ENCODE data around the gene CMTM8. TPM values are rescaled to one million over a fixed set of nuclear protein-coding genes. Genes with fewer than 3 reads are reported as not detected.

Gene CMTM8
- total RNA-seq, 1 experiment from 2014 or later, result 28.5 TPM

- intact Hi-C loops (cut with micrococcal nuclease; ENCODE audit: unreplicated experiment), result loop anchor here (2.0 to 5.0 kb wide), 2 partner anchors 52 to 101 kb away; no protein-coding TSS in a partner anchor
- POLR2A ChIA-PET, result no interaction called here
Measured at GRCh38 chr3:32398531-32398930, 160.1 kb downstream of the CMTM8 start.

GRCh38 chr3:32399030-32399620 lies 160.6 kb downstream of the CMTM8 start:
- Mint-ChIP-seq H3K27me3 (ENCODE audit: insufficient read depth, unreplicated experiment) (no peaks in the 10 kb centered on the region), H3K4me1 (ENCODE audit: low read depth, unreplicated experiment) (peaks cover 19% of the 10 kb centered on the region), H3K4me3 (ENCODE audit: unreplicated experiment) (no peak overlapping the region), H3K27ac (ENCODE audit: unreplicated experiment) (no peak overlapping the region), H3K9me3 (ENCODE audit: unreplicated experiment) (no peaks in the 10 kb centered on the region), H3K36me3 (ENCODE audit: insufficient read depth, unreplicated experiment) (peaks cover 32% of the 10 kb centered on the region)
- TF ChIP-seq CTCF (IDR thresholded peaks at IDR 0.05; ENCODE audit: insufficient read depth in 1 of 2, low read depth in 1 of 2, low read length in 1 of 2, severe bottlenecking in 1 of 2, unreplicated experiment in 1 of 2), result peak; percentile 47 to 56
- POLR2A ChIA-PET, result no interaction called here
- no peaks in the 10 kb centered on the region for H3K27me3 ChIP-seq (replicated peaks; ENCODE audit: control insufficient read depth, insufficient read depth, low read length)
- intact Hi-C loops (cut with micrococcal nuclease; ENCODE audit: unreplicated experiment), result loop anchor here (1.0 to 5.0 kb wide), 3 partner anchors 52 to 222 kb away; no protein-coding TSS in a partner anchor
- H3K9me3 ChIP-seq, result no peaks in the 10 kb centered on the region
- peaks cover 15% of the 10 kb centered on the region; the same call in 1 of the 2 replicates for H3K4me1 ChIP-seq
- CTCF ChIA-PET, result no interaction called here
- H3K4me3 ChIP-seq (ENCODE audit: low read depth, low read length), result no peak overlapping the region
- peak in 1 of 2 experiments; percentile 65 for DNase-seq
- H3K36me3 ChIP-seq (ENCODE audit: control insufficient read depth, insufficient read depth, low read length), result no peaks in the 10 kb centered on the region
- BruUV-seq (replicated peaks), result no TSS peak

More at GRCh38 chr3:32398531-32398930, 160.1 kb downstream of the CMTM8 start:
- no peak overlapping the region for H3K4me3 Mint-ChIP-seq (ENCODE audit: unreplicated experiment)
- H3K9me3 ChIP-seq, result no peaks in the 10 kb centered on the region
- no peaks in the 10 kb centered on the region for H3K27me3 ChIP-seq (replicated peaks; ENCODE audit: control insufficient read depth, insufficient read depth, low read length)
- peaks cover 27% of the 10 kb centered on the region for H3K36me3 Mint-ChIP-seq (ENCODE audit: insufficient read depth, unreplicated experiment)
- H3K27ac Mint-ChIP-seq (ENCODE audit: unreplicated experiment), result no peak overlapping the region
- no peaks in the 10 kb centered on the region for H3K36me3 ChIP-seq (ENCODE audit: control insufficient read depth, insufficient read depth, low read length)
- no peak for TF ChIP-seq CTCF (IDR thresholded peaks at IDR 0.05; ENCODE audit: insufficient read depth in 1 of 2, low read depth in 1 of 2, low read length in 1 of 2, severe bottlenecking in 1 of 2, unreplicated experiment in 1 of 2)
- peaks cover 19% of the 10 kb centered on the region for H3K4me1 Mint-ChIP-seq (ENCODE audit: low read depth, unreplicated experiment)
- no peaks in the 10 kb centered on the region for H3K9me3 Mint-ChIP-seq (ENCODE audit: unreplicated experiment)
- no peak overlapping the region for H3K4me3 ChIP-seq (ENCODE audit: low read depth, low read length)
- DNase-seq, result no peak
- peaks cover 15% of the 10 kb centered on the region; the same call in 1 of the 2 replicates for H3K4me1 ChIP-seq
- no TSS peak for BruUV-seq (replicated peaks)
- H3K27me3 Mint-ChIP-seq (ENCODE audit: insufficient read depth, unreplicated experiment), result no peaks in the 10 kb centered on the region
- CTCF ChIA-PET, result no interaction called here

GRCh38 chr3:32401126-32401525 lies 162.6 kb downstream of the CMTM8 start:
- intact Hi-C loops (cut with micrococcal nuclease; ENCODE audit: unreplicated experiment), result no loop called here
- H3K9me3 Mint-ChIP-seq (ENCODE audit: unreplicated experiment), result no peaks in the 10 kb centered on the region
- Histone ChIP-seq H3K36me3 (ENCODE audit: control insufficient read depth, insufficient read depth, low read length) (no peaks in the 10 kb centered on the region), H3K4me3 (ENCODE audit: low read depth, low read length) (peak overlapping the region; percentile 33), H3K4me1 (peaks cover 15% of the 10 kb centered on the region; the same call in 1 of the 2 replicates), H3K9me3 (no peaks in the 10 kb centered on the region), H3K27me3 (replicated peaks; ENCODE audit: control insufficient read depth, insufficient read depth, low read length) (no peaks in the 10 kb centered on the region)
- POLR2A ChIA-PET, result no interaction called here
- CTCF ChIA-PET, result no interaction called here
- no peak for TF ChIP-seq CTCF (IDR thresholded peaks at IDR 0.05; ENCODE audit: insufficient read depth in 1 of 2, low read depth in 1 of 2, low read length in 1 of 2, severe bottlenecking in 1 of 2, unreplicated experiment in 1 of 2)
- no peak for DNase-seq
- H3K4me1 Mint-ChIP-seq (ENCODE audit: low read depth, unreplicated experiment), result peaks cover 25% of the 10 kb centered on the region
- peaks cover 32% of the 10 kb centered on the region for H3K36me3 Mint-ChIP-seq (ENCODE audit: insufficient read depth, unreplicated experiment)
- H3K4me3 Mint-ChIP-seq (ENCODE audit: unreplicated experiment), result peak overlapping the region; percentile 62
- no TSS peak for BruUV-seq (replicated peaks)
- no peaks in the 10 kb centered on the region for H3K27me3 Mint-ChIP-seq (ENCODE audit: insufficient read depth, unreplicated experiment)
- no peak overlapping the region for H3K27ac Mint-ChIP-seq (ENCODE audit: unreplicated experiment)
